Tongue (tissue), 2 donors: Measurements from ENCODE around the gene BCL11A. TPM values are rescaled to one million over a fixed set of nuclear protein-coding genes. Genes with fewer than 3 reads are reported as not detected.
A peak's percentile ranks its signal among the peaks of the same experiment; 100 is the strongest.

Experiments used
- DNase-seq: peaks from one replicate; pipeline ENCODE4 v3.0.0-alpha.2; 2015
- total RNA-seq: library from RNA; depleted of rRNA; stranded (reverse); fragments of >200 nt; gene quantifications from one replicate; pipeline ENCODE4 v1.2.3, GENCODE V29; 2014

The BCL11A gene
- total RNA-seq, 1 donor from 2014 or later: 19.9 TPM

DNA sequence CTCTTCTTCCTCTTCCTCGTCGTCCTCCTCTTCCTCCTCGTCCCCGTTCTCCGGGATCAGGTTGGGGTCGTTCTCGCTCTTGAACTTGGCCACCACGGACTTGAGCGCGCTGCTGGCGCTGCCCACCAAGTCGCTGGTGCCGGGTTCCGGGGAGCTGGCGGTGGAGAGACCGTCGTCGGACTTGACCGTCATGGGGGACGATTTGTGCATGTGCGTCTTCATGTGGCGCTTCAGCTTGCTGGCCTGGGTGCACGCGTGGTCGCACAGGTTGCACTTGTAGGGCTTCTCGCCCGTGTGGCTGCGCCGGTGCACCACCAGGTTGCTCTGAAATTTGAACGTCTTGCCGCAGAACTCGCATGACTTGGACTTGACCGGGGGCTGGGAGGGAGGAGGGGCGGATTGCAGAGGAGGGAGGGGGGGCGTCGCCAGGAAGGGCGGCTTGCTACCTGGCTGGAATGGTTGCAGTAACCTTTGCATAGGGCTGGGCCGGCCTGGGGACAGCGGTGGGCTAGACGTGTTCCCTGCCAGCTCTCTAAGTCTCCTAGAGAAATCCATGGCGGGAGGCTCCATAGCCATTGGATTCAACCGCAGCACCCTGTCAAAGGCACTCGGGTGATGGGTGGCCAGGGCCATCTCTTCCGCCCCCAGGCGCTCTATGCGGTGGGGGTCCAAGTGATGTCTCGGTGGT lies 91.9 kb downstream of the BCL11A start:
- no peak for DNase-seq

DNA sequence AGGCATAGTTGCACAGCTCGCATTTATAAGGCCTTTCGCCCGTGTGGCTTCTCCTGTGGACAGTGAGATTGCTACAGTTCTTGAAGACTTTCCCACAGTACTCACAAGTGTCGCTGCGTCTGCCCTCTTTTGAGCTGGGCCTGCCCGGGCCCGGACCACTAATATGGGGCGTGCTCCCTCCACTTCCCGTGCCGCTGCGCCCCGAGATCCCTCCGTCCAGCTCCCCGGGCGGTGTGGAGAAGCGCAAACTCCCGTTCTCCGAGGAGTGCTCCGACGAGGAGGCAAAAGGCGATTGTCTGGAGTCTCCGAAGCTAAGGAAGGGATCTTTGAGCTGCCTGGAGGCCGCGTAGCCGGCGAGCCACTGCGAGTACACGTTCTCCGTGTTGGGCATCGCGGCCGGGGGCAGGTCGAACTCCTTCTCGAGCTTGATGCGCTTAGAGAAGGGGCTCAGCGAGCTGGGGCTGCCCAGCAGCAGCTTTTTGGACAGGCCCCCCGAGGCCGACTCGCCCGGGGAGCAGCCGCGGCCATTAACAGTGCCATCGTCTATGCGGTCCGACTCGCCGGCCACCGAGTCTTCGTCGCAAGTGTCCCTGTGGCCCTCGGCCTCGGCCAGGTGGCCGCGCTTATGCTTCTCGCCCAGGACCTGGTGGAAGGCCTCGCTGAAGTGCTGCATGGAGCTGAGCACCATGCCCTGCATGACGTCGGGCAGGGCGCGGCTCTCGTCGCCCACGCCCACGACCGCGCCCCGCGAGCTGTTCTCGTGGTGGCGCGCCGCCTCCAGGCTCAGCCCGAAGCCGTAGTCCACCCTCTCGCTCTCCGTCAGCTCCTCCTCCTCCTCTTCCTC lies 92.7 kb downstream of the BCL11A start:
- DNase-seq: no peak

GRCh38 chr2:60459851-60460250 lies 93.6 kb downstream of the BCL11A start:
- no peak for DNase-seq

DNA sequence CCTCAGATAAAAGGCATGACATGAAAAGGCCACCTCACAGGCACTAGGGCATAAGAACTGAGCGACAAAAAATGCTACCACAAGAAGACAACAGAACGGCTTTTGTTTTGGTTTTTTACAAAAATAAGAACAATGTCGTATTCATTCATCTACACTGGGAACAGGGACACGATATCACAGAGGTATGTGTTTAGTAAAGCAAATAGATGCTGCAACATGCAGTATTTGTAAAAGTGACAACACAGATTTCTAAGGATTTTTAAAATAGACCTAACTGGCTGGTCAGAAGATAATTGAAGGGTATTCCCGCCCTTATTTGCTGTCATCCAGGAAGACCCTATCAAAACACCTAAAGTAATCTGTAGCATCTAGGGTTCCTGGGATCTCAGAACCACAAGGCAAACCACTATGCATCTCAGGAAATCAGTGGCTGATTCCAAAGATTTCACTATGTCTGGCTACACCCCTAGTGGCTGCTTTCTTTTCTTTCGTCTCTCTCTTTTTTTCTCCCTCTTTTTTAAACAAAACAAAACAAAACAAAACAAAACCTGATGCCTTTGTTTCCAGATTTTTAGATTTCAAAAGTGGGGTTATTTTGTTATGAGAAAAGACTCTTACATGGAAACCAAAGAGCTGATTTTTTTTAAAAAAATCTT lies 97.2 kb downstream of the BCL11A start:
- DNase-seq: no peak

DNA sequence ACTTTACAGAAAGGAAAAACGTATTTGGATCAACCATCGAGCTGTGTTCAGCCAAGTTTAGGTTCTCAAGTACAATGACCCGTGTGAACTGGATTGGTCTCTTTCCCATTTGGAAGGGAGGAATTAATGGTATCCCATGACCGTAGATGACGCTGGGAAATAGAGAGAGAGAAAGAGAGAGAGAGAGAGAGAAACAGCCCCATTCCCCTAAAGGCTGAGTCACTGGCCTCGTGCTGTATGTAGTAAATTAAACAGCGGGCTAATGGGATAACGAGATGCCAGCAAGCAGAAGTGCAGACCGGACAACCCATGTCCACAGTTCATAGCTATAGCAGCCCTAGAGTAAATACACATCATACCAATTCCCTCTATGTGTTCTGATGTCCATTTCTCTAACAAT lies 99.6 kb downstream of the BCL11A start:
- DNase-seq: no peak

DNA sequence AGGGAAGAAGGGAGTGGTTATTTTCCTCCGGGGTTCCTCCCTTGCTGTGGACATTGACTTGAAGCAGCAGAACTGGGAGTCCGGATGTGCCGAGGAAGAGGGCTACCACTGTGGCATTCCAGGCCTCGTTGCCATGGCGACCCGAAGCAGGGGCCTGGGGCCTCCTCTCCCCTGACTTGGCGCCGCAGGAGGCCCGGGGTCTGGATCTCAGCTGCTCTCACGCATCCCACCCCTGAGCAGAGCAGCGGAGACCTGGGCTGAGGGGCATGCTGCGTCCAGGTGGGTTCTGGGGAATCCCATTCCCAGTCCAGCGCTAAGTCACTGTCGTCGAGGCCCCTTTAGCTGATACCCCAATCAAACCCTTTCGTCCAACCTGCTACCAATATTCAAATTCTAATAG lies 100.2 kb downstream of the BCL11A start:
- DNase-seq: no peak

DNA sequence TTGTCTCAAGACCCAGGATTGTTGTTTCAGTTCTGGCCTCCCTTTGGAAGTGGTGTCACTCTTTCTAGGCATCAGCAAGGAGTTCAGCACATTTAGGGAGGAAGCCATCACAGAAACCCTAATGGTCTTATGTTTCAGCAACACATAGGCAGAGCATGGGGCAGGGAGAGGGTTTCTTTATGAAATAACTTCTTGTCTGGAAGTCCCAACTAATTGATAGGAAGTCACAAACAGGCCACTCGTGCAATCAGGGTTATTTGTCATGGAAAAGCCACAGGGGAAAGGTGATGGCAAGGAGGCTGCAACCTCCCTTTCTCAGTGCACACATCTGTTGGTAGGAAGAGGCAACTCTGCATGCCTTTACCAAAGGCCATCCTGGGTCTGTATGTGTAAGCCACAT lies 103.0 kb downstream of the BCL11A start:
- DNase-seq: no peak

- DNase-seq: no peak
Measured at GRCh38 chr2:60447943-60448342, 105.5 kb downstream of the BCL11A start.

- peak; percentile 73 for DNase-seq
Measured at GRCh38 chr2:60446413-60447267, 106.8 kb downstream of the BCL11A start.

GRCh38 chr2:60445684-60446179 lies 107.7 kb downstream of the BCL11A start:
- no peak for DNase-seq

GRCh38 chr2:60442608-60443007 lies 110.8 kb downstream of the BCL11A start:
- DNase-seq: no peak

- DNase-seq: peak; percentile 25
Measured at GRCh38 chr2:60441800-60442199, 111.7 kb downstream of the BCL11A start.

DNA sequence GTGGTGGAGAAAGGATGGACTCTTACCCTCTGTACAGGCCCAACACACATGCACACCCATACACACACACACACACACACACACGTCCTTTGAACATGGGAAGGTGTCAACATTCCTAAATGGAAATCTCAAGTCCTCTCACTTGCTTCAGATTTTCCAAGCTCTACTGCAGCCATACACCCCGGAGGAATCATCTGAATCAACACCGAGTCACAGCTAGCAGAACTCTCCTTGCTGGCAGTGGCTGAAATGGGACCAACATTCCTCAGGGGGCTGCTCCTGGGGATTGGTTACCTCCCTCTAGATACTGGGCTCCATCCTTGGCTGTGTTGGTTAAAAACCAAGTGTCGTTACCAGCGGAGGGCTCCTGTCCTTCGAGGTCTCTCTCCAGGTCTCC lies 112.7 kb downstream of the BCL11A start:
- DNase-seq: no peak

GRCh38 chr2:60440079-60440766 lies 113.2 kb downstream of the BCL11A start:
- DNase-seq: no peak

GRCh38 chr2:60439219-60439974 lies 114.1 kb downstream of the BCL11A start:
- peak; percentile 34 for DNase-seq

GRCh38 chr2:60438653-60439052 lies 114.8 kb downstream of the BCL11A start:
- peak; percentile 37 for DNase-seq

GRCh38 chr2:60438131-60438530 lies 115.3 kb downstream of the BCL11A start:
- DNase-seq: peak; percentile 50

GRCh38 chr2:60437080-60437696 lies 116.3 kb downstream of the BCL11A start:
- peak; percentile 34 for DNase-seq

DNA sequence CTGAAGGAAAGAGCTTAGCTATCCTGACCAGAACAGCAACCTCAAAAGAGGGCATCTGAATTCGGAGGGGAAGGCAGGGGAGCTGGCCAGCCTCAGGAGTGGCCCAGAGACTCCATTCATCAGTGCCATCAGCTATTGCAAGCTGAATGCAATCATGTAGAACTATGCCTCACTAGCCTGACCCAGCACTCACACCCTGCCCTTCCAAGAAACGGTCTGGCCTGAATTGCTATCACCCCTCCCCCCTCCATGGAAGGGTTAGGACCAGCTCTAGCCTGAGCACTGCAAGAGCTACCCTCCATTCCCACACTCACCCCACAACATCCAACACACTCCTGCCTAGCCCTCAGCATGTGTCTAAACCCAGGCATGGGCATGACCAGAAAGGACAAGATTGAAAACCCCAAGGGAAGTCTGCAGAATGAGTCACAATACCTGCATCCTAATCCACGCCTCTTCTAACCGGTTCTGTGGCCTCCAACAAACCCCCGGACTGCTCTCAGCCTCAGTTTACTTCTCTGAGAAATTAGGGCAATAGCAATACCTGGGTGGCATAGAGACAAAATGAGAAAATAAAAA lies 120.3 kb downstream of the BCL11A start:
- DNase-seq: no peak
